ENCODE results near the gene VSIR.

DNA sequence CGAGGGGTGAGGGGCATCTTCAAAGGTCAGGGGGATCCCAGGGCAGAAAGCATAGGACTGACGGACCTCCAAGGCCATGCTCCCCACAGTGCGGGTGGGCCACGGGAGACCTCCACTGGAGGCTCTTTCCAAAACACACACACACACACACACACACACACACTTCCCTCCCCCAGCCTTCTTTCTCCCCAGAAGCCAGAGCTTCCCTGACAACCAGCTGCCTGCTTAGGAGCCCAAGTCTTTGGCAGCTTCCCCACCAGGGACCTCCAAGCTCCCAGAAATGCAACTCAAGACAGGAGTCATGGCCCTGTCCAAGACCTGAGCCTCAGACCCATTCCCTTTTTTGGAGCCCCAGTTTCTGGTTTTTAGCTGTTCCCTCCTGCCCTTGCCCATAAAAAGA, 53.0 kb downstream of the VSIR start:
- TF ChIP-seq, protein P1, sequence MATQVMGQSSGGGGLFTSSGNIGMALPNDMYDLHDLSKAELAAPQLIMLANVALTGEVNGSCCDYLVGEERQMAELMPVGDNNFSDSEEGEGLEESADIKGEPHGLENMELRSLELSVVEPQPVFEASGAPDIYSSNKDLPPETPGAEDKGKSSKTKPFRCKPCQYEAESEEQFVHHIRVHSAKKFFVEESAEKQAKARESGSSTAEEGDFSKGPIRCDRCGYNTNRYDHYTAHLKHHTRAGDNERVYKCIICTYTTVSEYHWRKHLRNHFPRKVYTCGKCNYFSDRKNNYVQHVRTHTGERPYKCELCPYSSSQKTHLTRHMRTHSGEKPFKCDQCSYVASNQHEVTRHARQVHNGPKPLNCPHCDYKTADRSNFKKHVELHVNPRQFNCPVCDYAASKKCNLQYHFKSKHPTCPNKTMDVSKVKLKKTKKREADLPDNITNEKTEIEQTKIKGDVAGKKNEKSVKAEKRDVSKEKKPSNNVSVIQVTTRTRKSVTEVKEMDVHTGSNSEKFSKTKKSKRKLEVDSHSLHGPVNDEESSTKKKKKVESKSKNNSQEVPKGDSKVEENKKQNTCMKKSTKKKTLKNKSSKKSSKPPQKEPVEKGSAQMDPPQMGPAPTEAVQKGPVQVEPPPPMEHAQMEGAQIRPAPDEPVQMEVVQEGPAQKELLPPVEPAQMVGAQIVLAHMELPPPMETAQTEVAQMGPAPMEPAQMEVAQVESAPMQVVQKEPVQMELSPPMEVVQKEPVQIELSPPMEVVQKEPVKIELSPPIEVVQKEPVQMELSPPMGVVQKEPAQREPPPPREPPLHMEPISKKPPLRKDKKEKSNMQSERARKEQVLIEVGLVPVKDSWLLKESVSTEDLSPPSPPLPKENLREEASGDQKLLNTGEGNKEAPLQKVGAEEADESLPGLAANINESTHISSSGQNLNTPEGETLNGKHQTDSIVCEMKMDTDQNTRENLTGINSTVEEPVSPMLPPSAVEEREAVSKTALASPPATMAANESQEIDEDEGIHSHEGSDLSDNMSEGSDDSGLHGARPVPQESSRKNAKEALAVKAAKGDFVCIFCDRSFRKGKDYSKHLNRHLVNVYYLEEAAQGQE (IDR thresholded peaks at IDR 0.05; ENCODE audit: insufficient read depth in 1 of 2, low read depth in 2 of 2, low read length in 2 of 2) = no peak
- TF ChIP-seq POLR2AphosphoS5 (IDR thresholded peaks at IDR 0.05; ENCODE audit: low read depth, low read length) (no peak), TAF1 (IDR thresholded peaks at IDR 0.05; ENCODE audit: borderline replicate concordance, insufficient read depth, low read length) (no peak)

Measured in PFSK-1 (cell line).